HepG2 (cell line): ENCODE data around the gene NSL1. TPM values are rescaled to one million over a fixed set of nuclear protein-coding genes. Genes with fewer than 3 reads are reported as not detected.

ENCODE experiments used
- ATF7-NPFF ChIP-seq: sonication (generic); formaldehyde crosslinking; IDR thresholded peaks from 2 replicates; pipeline ENCODE4 v1.8.1; 2023; ENCODE audit warnings: mild to moderate bottlenecking, low read depth, missing genetic modification reagents, moderate library complexity
- DMTF1 ChIP-seq: sonication (generic); formaldehyde crosslinking; IDR thresholded peaks from 2 replicates; pipeline ENCODE4 v1.4.0; 2020; ENCODE audit warnings: mild to moderate bottlenecking, missing genetic modification reagents
- FOXA3 ChIP-seq: IDR thresholded peaks from 2 replicates; pipeline ENCODE4 v1.6.1; 2016; ENCODE audit warnings: missing genetic modification reagents, missing compliant biosample characterization
- GATAD2A ChIP-seq: IDR thresholded peaks from 2 replicates; pipeline ENCODE4 v1.6.1; 2016
- GRHL1 ChIP-seq: sonication (generic); formaldehyde crosslinking; conservative IDR thresholded peaks from 2 replicates; pipeline ENCODE4 v1.8.0; 2022; ENCODE audit warnings: missing genetic modification reagents
- HMG20A ChIP-seq: IDR thresholded peaks from 2 replicates; pipeline ENCODE4 v1.6.1; 2016; ENCODE audit warnings: borderline replicate concordance
- HMGXB3 ChIP-seq: sonication (generic); formaldehyde crosslinking; IDR thresholded peaks from 2 replicates; pipeline ENCODE4 v1.4.0; 2020; ENCODE audit warnings: missing genetic modification reagents, borderline replicate concordance
- JUND ChIP-seq: sonication (generic); formaldehyde crosslinking; IDR thresholded peaks from 2 replicates; pipeline ENCODE4 v1.8.0; 2022; ENCODE audit warnings: mild to moderate bottlenecking, missing genetic modification reagents
- NCOA2 ChIP-seq: sonication (generic); formaldehyde crosslinking; IDR thresholded peaks from 2 replicates; pipeline ENCODE4 v1.8.0; 2022; ENCODE audit warnings: inconsistent platforms
- PHF5A ChIP-seq: IDR thresholded peaks from one replicate; pipeline ENCODE4 v1.6.1; 2018; ENCODE audit warnings: low read depth, missing genetic modification reagents; ENCODE audit not compliant: unreplicated experiment
- POGZ ChIP-seq: sonication (generic); formaldehyde crosslinking; IDR thresholded peaks from 2 replicates; pipeline ENCODE4 v1.4.0; 2020; ENCODE audit warnings: mild to moderate bottlenecking, missing genetic modification reagents
- RFX5 ChIP-seq: IDR thresholded peaks from 2 replicates; pipeline ENCODE4 v1.6.1; 2011; ENCODE audit warnings: low read depth, low read length, improper control_type of control experiment
- SMC3 ChIP-seq: IDR thresholded peaks from 2 replicates; pipeline ENCODE4 v1.6.1; 2011; ENCODE audit warnings: low read length, improper control_type of control experiment
- SMYD3 ChIP-seq: sonication (generic); formaldehyde crosslinking; IDR thresholded peaks from 2 replicates; pipeline ENCODE4 v1.8.1; 2023; ENCODE audit warnings: mild to moderate bottlenecking, missing genetic modification reagents
- SRF ChIP-seq: IDR thresholded peaks from 2 replicates; pipeline ENCODE4 v1.6.1; 2011; ENCODE audit warnings: mild to moderate bottlenecking, low read depth, low read length, moderate library complexity
- TBP ChIP-seq: sonication (generic); formaldehyde crosslinking; IDR thresholded peaks from 2 replicates; pipeline ENCODE4 v1.5.0; 2020; ENCODE audit warnings: missing genetic modification reagents
- TEAD2 ChIP-seq: sonication (generic); formaldehyde crosslinking; IDR thresholded peaks from 2 replicates; pipeline ENCODE4 v1.9.0; 2021; ENCODE audit warnings: missing genetic modification reagents
- ZNF12 ChIP-seq: sonication (generic); formaldehyde crosslinking; IDR thresholded peaks from 2 replicates; pipeline ENCODE4 v1.5.0; 2020; ENCODE audit warnings: missing genetic modification reagents
- ZNF335 ChIP-seq: sonication (generic); formaldehyde crosslinking; IDR thresholded peaks from 2 replicates; pipeline ENCODE4 v1.4.0; 2020; ENCODE audit warnings: missing genetic modification reagents
- ZNF614 ChIP-seq: IDR thresholded peaks from 2 replicates; pipeline ENCODE4 v1.6.1; 2018; ENCODE audit warnings: missing biosample characterization, missing genetic modification reagents, inconsistent platforms, borderline replicate concordance
- ZSCAN5A ChIP-seq: sonication (generic); formaldehyde crosslinking; IDR thresholded peaks from 2 replicates; pipeline ENCODE4 v1.8.0; 2022; ENCODE audit warnings: mild to moderate bottlenecking, missing genetic modification reagents, borderline replicate concordance
- polyA plus RNA-seq, 8 experiments: library from polyadenylated mRNA; depleted of rRNA in 3 of 8; stranded (reverse) in 7 of 8; unstranded in 1 of 8; fragments of >200 nt; fragmentation: Illumina TruSeq in 4 of 8; extraction: Trizol in 4 of 8; gene quantifications; 2 replicates each; pipeline versions ENCODE4 v1.2.1 to v1.2.3, GENCODE V29; 2011 to 2016; ENCODE audit warnings: low read depth in 4 of 8, missing spikeins in 1 of 8, mixed read lengths in 1 of 8; ENCODE audit not compliant: insufficient read depth in 1 of 8
- total RNA-seq, 5 experiments: library from RNA; depleted of rRNA; stranded (reverse); fragments of >200 nt; fragmentation: Illumina TruSeq; extraction: Trizol; gene quantifications; 2 replicates each; pipeline ENCODE4 v1.2.3, GENCODE V29; 2016; ENCODE audit warnings: low read depth in 1 of 5

The NSL1 gene
- total and polyA plus RNA-seq, 2 of the 13 experiments (the other 11 are each of a cell fraction or from before 2014, with no cell fraction given): 34.5 to 77.4 TPM

GRCh38 chr1:212721388-212722247 is 70.0 kb downstream of the NSL1 start (continued):
- TF ChIP-seq HMGXB3 (CRISPR knock-in tag): 0 out of 2 replicates have a peak, but pooled peaks have one; percentile 33
- no peak for TF ChIP-seq TBP (CRISPR knock-in tag)
- no peak for TF ChIP-seq SRF
- TF ChIP-seq GRHL1: no peak
- peak; percentile 87 for TF ChIP-seq NCOA2 (CRISPR knock-in tag)
- TF ChIP-seq POGZ (CRISPR knock-in tag): peak; percentile 85
- TF ChIP-seq HMG20A (CRISPR knock-in tag): peak; percentile 85
- 0 out of 2 replicates have a peak, but pooled peaks have one; percentile 1 for TF ChIP-seq SMC3
- TF ChIP-seq TEAD2: no peak
- peak; percentile 32 for TF ChIP-seq PHF5A (CRISPR knock-in tag)
- TF ChIP-seq SMYD3: no peak
- no peak for TF ChIP-seq ATF7-NPFF (CRISPR knock-in tag)
- 0 out of 2 replicates have a peak, but pooled peaks have one; percentile 39 for TF ChIP-seq ZSCAN5A (CRISPR knock-in tag)
- peak; percentile 84 for TF ChIP-seq FOXA3 (CRISPR knock-in tag)
- TF ChIP-seq ZNF614 (CRISPR knock-in tag): peak; percentile 74
- TF ChIP-seq ZNF12: peak; percentile 14; the same call in 1 of the 2 replicates
- TF ChIP-seq DMTF1 (CRISPR knock-in tag): no peak
- TF ChIP-seq ZNF335 (CRISPR knock-in tag): no peak
- TF ChIP-seq RFX5: no peak
- peak; percentile 91 for TF ChIP-seq GATAD2A
- TF ChIP-seq JUND (CRISPR knock-in tag): peak; percentile 77
